GM21723 (cell line): ENCODE results near the gene APOA1.
"Not testable (repeated sequence)": the region's sequence is repeated elsewhere in the genome, so short reads cannot be mapped to it uniquely, and the experiment has no call there.

Experiments used
- ATAC-seq: cut with Tn5 transposase; IDR thresholded peaks from one replicate; pipeline ENCODE4 v1.9.1; 2021; ENCODE audit warnings: mild to moderate bottlenecking, moderate library complexity; ENCODE audit not compliant: unreplicated experiment

The APOA1 gene

GRCh38 chr11:116821050-116821918 is 16.1 kb downstream of the APOA1 start:
- ATAC-seq, result no peak

DNA sequence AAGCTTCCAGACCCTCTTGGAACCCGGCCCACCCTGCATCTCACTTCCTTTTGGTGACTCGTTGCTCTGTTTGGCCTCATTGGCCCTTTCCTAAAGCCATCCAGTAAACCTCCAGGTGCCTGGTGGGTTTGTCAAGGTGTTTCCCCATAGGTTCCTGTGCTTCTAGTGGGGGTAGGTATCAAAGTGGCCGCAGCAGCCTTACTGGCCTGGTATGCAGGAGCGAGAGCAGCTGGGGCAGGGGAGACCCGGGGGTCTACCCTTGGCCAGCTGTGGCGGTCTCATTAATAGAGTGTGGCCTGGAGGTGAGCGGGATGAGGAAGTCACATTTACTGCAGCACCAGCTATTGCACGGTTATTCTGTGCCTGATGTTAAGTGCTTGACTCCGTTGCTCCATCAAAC is 18.4 kb downstream of the APOA1 start:
- no peak for ATAC-seq

DNA sequence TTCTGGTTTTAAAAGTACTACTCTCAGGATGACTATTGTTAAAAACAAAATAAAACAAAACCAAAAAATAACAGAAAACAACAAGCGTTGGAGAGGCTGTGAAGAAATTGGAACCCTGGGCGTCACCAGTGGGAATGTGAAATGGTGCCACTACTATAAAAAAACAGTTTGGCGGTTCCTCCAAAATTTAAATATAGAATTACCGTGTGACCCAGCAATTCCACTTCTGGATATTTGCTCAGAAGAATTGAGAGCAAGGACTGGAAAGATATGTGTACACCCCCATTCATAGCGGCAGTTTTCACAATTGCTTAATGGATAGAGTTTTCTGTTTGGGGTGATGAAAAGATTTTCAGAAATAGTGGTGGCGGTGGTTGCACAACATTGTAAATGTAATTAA is 22.9 kb downstream of the APOA1 start:
- no peak for ATAC-seq

- no peak for ATAC-seq
Measured at GRCh38 chr11:116813781-116814471, 23.5 kb downstream of the APOA1 start.

DNA sequence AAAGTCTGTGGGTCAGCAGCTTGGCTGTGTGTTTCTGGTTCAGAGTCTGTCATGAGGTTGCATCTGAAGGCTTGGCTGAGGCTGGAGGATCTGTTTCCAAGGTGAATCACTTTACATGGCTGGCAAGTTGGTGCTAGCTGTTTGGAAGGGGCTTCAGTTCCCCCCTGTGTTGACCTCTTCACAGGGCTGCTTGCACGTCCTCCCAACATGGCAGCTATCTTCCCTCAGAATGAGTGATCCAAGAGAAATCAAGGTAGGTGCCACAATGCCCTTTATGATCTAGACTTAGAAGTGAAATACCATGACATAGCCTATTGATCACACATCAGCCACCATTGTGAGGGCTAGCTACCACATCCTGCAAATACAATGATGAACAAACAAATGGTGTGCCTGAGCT is 24.3 kb downstream of the APOA1 start:
- no peak for ATAC-seq

DNA sequence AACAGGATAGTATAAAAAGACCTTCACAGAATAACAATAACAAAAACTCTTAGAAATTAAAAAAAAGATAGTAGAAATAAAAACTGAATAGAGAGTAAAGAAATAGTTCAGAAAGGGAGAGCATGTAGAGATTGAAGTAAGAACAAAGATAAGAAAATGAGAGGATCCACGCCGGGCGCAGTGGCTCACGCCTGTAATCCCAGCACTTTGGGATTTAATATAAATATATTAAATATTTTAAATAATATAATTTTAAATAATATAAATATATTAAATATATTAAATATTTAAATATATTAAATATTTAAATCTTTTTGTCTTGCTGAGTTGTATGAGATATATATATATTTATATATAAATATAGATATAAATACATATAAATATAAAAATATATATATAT is 25.3 kb downstream of the APOA1 start:
- ATAC-seq, result no peak

DNA sequence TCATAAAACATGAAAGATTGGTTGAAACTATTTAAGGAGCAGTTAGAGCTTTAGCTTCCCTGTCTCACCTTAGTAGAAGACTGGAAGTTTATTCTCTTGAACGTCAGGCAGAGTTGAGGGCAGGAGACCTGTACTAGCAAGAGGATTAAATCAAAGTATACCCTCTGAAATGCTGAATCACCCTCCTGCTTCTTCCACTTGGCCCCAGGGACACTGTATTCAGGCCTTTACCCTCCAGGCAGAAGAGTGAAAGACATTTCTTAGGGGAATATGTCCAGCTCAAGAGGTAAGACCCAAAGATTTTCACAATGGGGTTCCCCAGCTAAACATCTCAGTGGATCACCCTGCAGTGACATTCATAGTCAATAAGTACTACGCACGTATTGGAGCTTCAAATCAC is 26.2 kb downstream of the APOA1 start:
- ATAC-seq, result no peak

GRCh38 chr11:116808262-116809175 is 28.9 kb downstream of the APOA1 start:
- ATAC-seq, result no peak

GRCh38 chr11:116807601-116808261 is 29.7 kb downstream of the APOA1 start:
- ATAC-seq, result no peak

- ATAC-seq, result no peak
Measured at GRCh38 chr11:116804001-116804400, 33.4 kb downstream of the APOA1 start.

DNA sequence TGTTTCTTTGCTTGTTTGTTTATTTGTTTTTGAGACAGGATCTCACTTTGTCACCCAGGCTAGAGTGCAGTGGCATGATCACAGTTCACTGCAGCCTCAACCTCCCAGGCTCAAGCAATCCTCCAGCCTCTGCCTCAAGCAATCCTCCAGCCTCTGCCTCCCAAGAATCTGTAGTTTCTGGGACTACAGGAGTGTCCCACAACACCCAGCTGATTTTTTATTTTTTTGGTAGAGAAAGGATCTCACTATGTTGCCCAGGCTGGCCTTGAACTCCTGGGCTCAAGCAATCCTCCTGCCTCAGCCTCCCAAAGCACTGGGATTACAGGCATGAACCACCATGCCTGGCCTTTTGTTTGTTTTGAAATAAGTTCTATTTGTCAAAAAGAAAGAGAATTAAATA is 35.8 kb downstream of the APOA1 start:
- ATAC-seq, result not testable (repeated sequence)

- ATAC-seq, result no peak
Measured at GRCh38 chr11:116800610-116801009, 36.8 kb downstream of the APOA1 start.

DNA sequence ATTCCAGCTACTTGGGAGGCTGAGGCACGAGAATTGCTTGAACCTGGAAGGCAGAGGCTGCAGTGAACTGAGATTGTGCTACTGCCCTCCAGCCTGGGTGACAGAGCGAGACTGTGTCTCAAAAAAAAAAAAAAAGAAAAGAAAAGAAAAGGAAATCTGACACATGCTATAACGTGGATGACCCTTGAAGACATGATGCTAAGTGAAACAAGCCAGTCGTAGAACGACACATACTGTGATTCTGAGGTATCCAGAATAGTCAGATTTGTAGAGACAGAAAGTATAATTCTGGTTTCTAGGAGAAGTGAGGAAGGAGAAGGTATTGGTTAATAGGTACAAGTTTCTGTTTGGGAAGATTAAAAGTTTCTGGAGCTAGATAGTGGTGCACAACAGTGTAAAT is 39.1 kb downstream of the APOA1 start:
- ATAC-seq, result no peak

DNA sequence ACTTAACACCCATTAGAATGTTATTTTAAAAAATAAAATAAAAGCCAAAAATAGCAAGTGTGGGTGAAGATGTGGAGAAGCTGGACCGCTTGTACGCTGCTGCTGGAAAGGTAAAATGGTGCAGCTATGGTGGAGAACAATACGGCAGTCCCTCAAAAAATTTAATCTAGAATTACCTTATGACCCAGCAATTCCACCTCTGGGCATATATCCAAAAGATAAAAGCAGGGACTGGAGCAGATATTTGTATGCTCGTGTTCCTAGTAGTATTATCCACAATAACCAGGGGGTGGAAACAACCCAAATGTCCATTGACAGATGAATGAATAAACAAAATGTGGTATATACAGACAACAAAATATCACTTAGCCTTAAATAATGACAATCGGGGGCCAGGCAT is 39.6 kb downstream of the APOA1 start:
- ATAC-seq, result no peak

GRCh38 chr11:116796548-116796947 is 40.9 kb downstream of the APOA1 start:
- ATAC-seq, result no peak

DNA sequence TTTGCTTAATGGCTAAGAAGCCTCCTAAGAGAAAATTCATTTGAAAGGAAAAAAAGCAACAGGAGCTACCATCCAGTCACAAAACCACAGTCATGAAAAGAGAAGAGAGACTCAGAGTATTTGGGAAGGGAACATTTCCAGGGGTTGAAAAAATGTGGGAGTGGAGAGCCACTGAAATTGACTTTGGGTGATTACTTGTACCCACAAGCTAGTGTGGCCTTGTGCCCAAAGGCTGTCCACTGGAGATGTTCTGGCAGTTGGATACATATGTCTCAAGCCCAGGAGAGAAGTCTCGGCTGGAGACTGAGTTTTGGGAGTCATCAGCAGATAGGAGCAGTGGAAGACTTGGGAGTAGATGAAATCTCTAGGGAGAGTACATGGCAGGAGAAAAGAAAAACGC is 42.6 kb downstream of the APOA1 start:
- no peak for ATAC-seq

- ATAC-seq, result no peak
Measured at GRCh38 chr11:116793772-116794097, 43.7 kb downstream of the APOA1 start.

GRCh38 chr11:116792869-116793771 is 44.3 kb downstream of the APOA1 start:
- no peak for ATAC-seq

- no peak for ATAC-seq
Measured at GRCh38 chr11:116792144-116792868, 45.1 kb downstream of the APOA1 start.
